ENCODE measurements around the gene KLHL25.

Gene KLHL25

GRCh38 chr15:85826756-85827515, 32.2 kb upstream of the KLHL25 start:
- no peak for DNase-seq (ENCODE audit: low spot score)
- H3K4me3 ChIP-seq = no peak overlapping the region
- TF ChIP-seq CTCF (IDR thresholded peaks at IDR 0.05) = no peak
- H3K27ac ChIP-seq = no peak overlapping the region

- TF ChIP-seq CTCF (IDR thresholded peaks at IDR 0.05) = no peak
- Histone ChIP-seq H3K27ac (no peak overlapping the region), H3K4me3 (no peak overlapping the region)
- no peak for DNase-seq (ENCODE audit: low spot score)
Measured at GRCh38 chr15:85825719-85826118, 31.0 kb upstream of the KLHL25 start.

GRCh38 chr15:85825118-85825517, 30.4 kb upstream of the KLHL25 start:
- TF ChIP-seq CTCF (IDR thresholded peaks at IDR 0.05) = no peak
- no peak overlapping the region for H3K4me3 ChIP-seq
- DNase-seq (ENCODE audit: low spot score) = no peak
- H3K27ac ChIP-seq = no peak overlapping the region

GRCh38 chr15:85821545-85821944, 26.8 kb upstream of the KLHL25 start:
- Histone ChIP-seq H3K4me3 (no peak overlapping the region), H3K27ac (no peak overlapping the region)
- no peak for DNase-seq (ENCODE audit: low spot score)
- TF ChIP-seq CTCF (IDR thresholded peaks at IDR 0.05) = no peak

GRCh38 chr15:85819938-85820337, 25.2 kb upstream of the KLHL25 start:
- no peak overlapping the region for H3K27ac ChIP-seq
- no peak overlapping the region for H3K4me3 ChIP-seq
- DNase-seq (ENCODE audit: low spot score) = no peak
- no peak for TF ChIP-seq CTCF (IDR thresholded peaks at IDR 0.05)

- no peak for DNase-seq (ENCODE audit: low spot score)
- no peak for TF ChIP-seq CTCF (IDR thresholded peaks at IDR 0.05)
- Histone ChIP-seq H3K27ac (no peak overlapping the region), H3K4me3 (no peak overlapping the region)
Measured at GRCh38 chr15:85813234-85813633, 18.5 kb upstream of the KLHL25 start.

- no peak overlapping the region for H3K4me3 ChIP-seq
- H3K27ac ChIP-seq = no peak overlapping the region
- no peak for DNase-seq (ENCODE audit: low spot score)
- no peak for TF ChIP-seq CTCF (IDR thresholded peaks at IDR 0.05)
Measured at GRCh38 chr15:85810075-85810474, 15.3 kb upstream of the KLHL25 start.
